Hepatocyte (in vitro differentiated cells): ENCODE data around the gene SAPCD2.

Experiments
- CTCF ChIP-seq: fragments of 200-600 bp; sonication (generic); IDR thresholded peaks from 2 replicates; pipeline ENCODE4 v1.5.1; 2016; ENCODE audit warnings: antibody characterized with exemption, mild to moderate bottlenecking; ENCODE audit not compliant: poor library complexity
- EZH2 ChIP-seq: fragments of 200-600 bp; sonication (generic); IDR thresholded peaks from 2 replicates; pipeline ENCODE4 v1.6.1; 2016; ENCODE audit warnings: antibody characterized with exemption, mild to moderate bottlenecking, borderline replicate concordance
- EZH2phosphoT487 ChIP-seq: fragments of 200-600 bp; sonication (generic); IDR thresholded peaks from one replicate; pipeline ENCODE4 v1.6.1; 2018; ENCODE audit warnings: antibody characterized with exemption, mild to moderate bottlenecking, low read depth, moderate library complexity; ENCODE audit not compliant: unreplicated experiment, severe bottlenecking

- TF ChIP-seq CTCF: no peak
- TF ChIP-seq EZH2: no peak
- TF ChIP-seq EZH2phosphoT487: no peak
Measured at GRCh38 chr9:137052998-137053943, 17.1 kb downstream of the SAPCD2 start.
